ENCODE measurements around the gene EVX2. TPM values are rescaled to one million over a fixed set of nuclear protein-coding genes. Genes with fewer than 3 reads are reported as not detected.

The EVX2 gene
- total RNA-seq, 3 donors from 2014 or later (not counting 1 experiment from before 2014, with no cell fraction given) = not detected

- H3K9me3 Mint-ChIP-seq = no peaks in the 10 kb centered on the region
- Histone ChIP-seq H3K36me3 (ENCODE audit: control insufficient read depth, insufficient read depth, low read length) (no peaks in the 10 kb centered on the region), H3K9me3 (ENCODE audit: control insufficient read depth, insufficient read depth, low read length) (peaks cover 3% of the 10 kb centered on the region), H3K4me3 (ENCODE audit: low read length) (no peak overlapping the region), H3K4me1 (ENCODE audit: control insufficient read depth, insufficient read depth, low read length) (peaks cover 3% of the 10 kb centered on the region), H3K27me3 (ENCODE audit: control insufficient read depth, insufficient read depth, low read length) (peaks cover 75% of the 10 kb centered on the region), H3K27ac (ENCODE audit: low read length) (no peak overlapping the region)
- H3K27ac Mint-ChIP-seq = no peak overlapping the region
- 8% methylated on average over 23 of the region's 26 CpGs for WGBS (ENCODE audit: insufficient coverage)
- H3K4me1 Mint-ChIP-seq = peaks cover 0 to 26% of the 10 kb centered on the region in 2 donors
- peaks cover 76 to 80% of the 10 kb centered on the region in 2 donors for H3K27me3 Mint-ChIP-seq (ENCODE audit: low read depth in 2 of 2)
- TF ChIP-seq, protein P1, sequence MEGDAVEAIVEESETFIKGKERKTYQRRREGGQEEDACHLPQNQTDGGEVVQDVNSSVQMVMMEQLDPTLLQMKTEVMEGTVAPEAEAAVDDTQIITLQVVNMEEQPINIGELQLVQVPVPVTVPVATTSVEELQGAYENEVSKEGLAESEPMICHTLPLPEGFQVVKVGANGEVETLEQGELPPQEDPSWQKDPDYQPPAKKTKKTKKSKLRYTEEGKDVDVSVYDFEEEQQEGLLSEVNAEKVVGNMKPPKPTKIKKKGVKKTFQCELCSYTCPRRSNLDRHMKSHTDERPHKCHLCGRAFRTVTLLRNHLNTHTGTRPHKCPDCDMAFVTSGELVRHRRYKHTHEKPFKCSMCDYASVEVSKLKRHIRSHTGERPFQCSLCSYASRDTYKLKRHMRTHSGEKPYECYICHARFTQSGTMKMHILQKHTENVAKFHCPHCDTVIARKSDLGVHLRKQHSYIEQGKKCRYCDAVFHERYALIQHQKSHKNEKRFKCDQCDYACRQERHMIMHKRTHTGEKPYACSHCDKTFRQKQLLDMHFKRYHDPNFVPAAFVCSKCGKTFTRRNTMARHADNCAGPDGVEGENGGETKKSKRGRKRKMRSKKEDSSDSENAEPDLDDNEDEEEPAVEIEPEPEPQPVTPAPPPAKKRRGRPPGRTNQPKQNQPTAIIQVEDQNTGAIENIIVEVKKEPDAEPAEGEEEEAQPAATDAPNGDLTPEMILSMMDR (IDR thresholded peaks at IDR 0.05) = no peak
- no peak for DNase-seq
- intact Hi-C loops (cut with micrococcal nuclease) = no loop called here
- H3K4me3 Mint-ChIP-seq = peak overlapping the region; percentile 3
- peaks cover 8% of the 10 kb centered on the region for H3K36me3 Mint-ChIP-seq
- no peak for ATAC-seq
Measured at GRCh38 chr2:176109192-176109901, 25.6 kb upstream of the EVX2 start.

DNA sequence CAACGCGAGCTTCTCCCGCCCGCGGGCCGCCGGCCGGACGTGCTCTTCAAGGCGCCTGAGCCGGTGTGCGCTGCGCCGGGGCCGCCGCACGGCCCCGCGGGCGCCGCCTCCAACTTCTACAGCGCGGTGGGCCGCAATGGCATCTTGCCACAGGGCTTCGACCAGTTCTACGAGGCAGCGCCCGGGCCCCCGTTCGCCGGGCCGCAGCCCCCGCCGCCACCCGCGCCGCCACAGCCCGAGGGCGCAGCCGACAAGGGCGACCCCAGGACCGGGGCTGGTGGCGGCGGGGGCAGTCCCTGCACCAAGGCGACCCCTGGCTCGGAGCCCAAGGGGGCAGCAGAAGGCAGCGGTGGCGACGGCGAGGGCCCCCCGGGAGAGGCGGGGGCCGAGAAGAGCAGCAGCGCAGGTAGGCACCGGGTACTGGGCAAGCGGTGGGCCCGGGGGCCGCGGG is 24.0 kb upstream of the EVX2 start:
- no peaks in the 10 kb centered on the region for H3K9me3 Mint-ChIP-seq
- no peak overlapping the region for H3K4me3 Mint-ChIP-seq
- H3K4me3 ChIP-seq (ENCODE audit: low read length) = no peak overlapping the region
- intact Hi-C loops (cut with micrococcal nuclease) = no loop called here
- H3K27me3 Mint-ChIP-seq (ENCODE audit: low read depth in 2 of 2) = peaks cover 77 to 79% of the 10 kb centered on the region in 2 donors
- no peak overlapping the region for H3K27ac Mint-ChIP-seq
- H3K4me1 Mint-ChIP-seq = peaks cover 0 to 27% of the 10 kb centered on the region in 2 donors
- H3K36me3 Mint-ChIP-seq = peaks cover 8% of the 10 kb centered on the region
- TF ChIP-seq, protein P1 (IDR thresholded peaks at IDR 0.05) = no peak
- H3K4me1 ChIP-seq (ENCODE audit: control insufficient read depth, insufficient read depth, low read length) = peaks cover 3% of the 10 kb centered on the region
- no peak overlapping the region for H3K27ac ChIP-seq (ENCODE audit: low read length)
- ATAC-seq (no peak), DNase-seq (no peak)
- no peaks in the 10 kb centered on the region for H3K36me3 ChIP-seq (ENCODE audit: control insufficient read depth, insufficient read depth, low read length)
- WGBS (ENCODE audit: insufficient coverage) = 5% methylated on average over 55 of the region's 59 CpGs
- H3K27me3 ChIP-seq (ENCODE audit: control insufficient read depth, insufficient read depth, low read length) = peaks cover 74% of the 10 kb centered on the region
- peaks cover 3% of the 10 kb centered on the region for H3K9me3 ChIP-seq (ENCODE audit: control insufficient read depth, insufficient read depth, low read length)

DNA sequence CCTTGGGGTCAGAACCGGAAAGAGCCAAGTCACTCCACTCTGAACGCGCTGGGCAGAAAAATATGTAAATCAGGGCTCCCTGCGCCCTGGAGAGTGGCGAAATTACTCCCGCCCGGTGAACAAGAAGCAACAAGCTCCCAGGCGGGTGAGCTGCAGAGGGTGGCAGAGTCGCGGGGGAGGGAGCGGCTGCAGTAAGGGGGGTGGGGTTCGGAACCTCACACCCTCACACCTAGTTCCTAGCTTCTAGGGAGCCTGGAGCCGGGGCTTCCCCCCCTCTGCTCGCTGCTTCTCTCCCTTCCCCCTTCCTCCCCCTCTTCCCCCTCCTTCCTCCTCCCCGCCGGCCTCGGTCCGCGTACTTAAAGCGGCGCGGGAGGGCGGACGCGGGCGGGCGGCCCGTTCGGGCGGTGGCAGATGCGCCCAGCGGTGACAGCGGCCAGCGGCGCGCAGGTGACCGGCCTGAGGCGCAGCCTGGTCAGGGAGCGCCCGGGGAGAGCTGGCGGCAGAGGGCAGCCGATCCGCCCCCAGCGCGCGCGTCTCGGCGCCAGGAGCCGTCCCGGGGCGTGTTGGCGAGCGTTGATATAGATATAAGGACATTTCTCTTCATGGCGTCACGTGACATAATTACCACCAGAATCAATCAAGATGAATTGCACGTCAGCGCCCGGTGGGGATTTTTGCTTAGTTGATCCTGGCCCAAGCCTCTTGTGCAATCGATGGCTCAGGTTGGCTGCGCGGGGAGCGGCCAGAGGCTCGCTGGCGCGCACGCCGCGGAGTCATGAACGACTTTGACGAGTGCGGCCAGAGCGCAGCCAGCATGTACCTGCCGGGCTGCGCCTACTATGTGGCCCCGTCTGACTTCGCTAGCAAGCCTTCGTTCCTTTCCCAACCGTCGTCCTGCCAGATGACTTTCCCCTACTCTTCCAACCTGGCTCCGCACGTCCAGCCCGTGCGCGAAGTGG is 23.1 kb upstream of the EVX2 start, which contains the start of gene HOXD11:
HOXD11 (plus strand) TSS at position 700 of the 959 bp plus-strand sequence; CDS start at position 776, 76 bp downstream.
- DNase-seq = peak in 1 of 2 donors; percentile 36
- WGBS (ENCODE audit: insufficient coverage) = 7% methylated on average over 83 of the region's 85 CpGs
- peaks cover 3% of the 10 kb centered on the region for H3K4me1 ChIP-seq (ENCODE audit: control insufficient read depth, insufficient read depth, low read length)
- peaks cover 75% of the 10 kb centered on the region for H3K27me3 ChIP-seq (ENCODE audit: control insufficient read depth, insufficient read depth, low read length)
- H3K4me3 ChIP-seq (ENCODE audit: low read length) = no peak within 1 kb of the TSS
- ATAC-seq = no peak
- H3K27me3 Mint-ChIP-seq (ENCODE audit: low read depth in 2 of 2) = peaks cover 78 to 80% of the 10 kb centered on the region in 2 donors
- peaks cover 0 to 27% of the 10 kb centered on the region in 2 donors for H3K4me1 Mint-ChIP-seq
- H3K9me3 Mint-ChIP-seq = no peaks in the 10 kb centered on the region
- peak within 1 kb of the TSS; percentile 51 for H3K4me3 Mint-ChIP-seq
- no peak within 1 kb of the TSS for H3K27ac ChIP-seq (ENCODE audit: low read length)
- H3K36me3 ChIP-seq (ENCODE audit: control insufficient read depth, insufficient read depth, low read length) = no peaks in the 10 kb centered on the region
- H3K9me3 ChIP-seq (ENCODE audit: control insufficient read depth, insufficient read depth, low read length) = peaks cover under 1% of the 10 kb centered on the region
- intact Hi-C loops (cut with micrococcal nuclease) = no loop called here
- peaks cover 8% of the 10 kb centered on the region for H3K36me3 Mint-ChIP-seq
- no peak within 1 kb of the TSS for H3K27ac Mint-ChIP-seq
- TF ChIP-seq, protein P1 (IDR thresholded peaks at IDR 0.05) = no peak
